NCI-H510A (cell line): ENCODE measurements around the gene C1orf122.
A peak's percentile ranks its signal among the peaks of the same experiment; 100 is the strongest.
"Not testable (repeated sequence)": the region's sequence is repeated elsewhere in the genome, so short reads cannot be mapped to it uniquely, and the experiment has no call there.

ENCODE experiments used
- DNase-seq: peaks from one replicate; lab custom pipeline; 2025; lab: John Stamatoyannopoulos, UW

C1orf122 gene

GRCh38 chr1:37807555-37808368 lies at the start of gene C1orf122, which contains the start of gene YRDC:
TSS of gene C1orf122 (plus strand) at chr1:37807790. CDS start at chr1:37808405, 615 bp downstream.
TSS of gene YRDC (minus strand) at chr1:37808208. CDS start at chr1:37808180, 28 bp downstream.
- peak; percentile 100 for DNase-seq

GRCh38 chr1:37759451-37759850 lies 48.1 kb upstream of the C1orf122 start:
- no peak for DNase-seq

DNA sequence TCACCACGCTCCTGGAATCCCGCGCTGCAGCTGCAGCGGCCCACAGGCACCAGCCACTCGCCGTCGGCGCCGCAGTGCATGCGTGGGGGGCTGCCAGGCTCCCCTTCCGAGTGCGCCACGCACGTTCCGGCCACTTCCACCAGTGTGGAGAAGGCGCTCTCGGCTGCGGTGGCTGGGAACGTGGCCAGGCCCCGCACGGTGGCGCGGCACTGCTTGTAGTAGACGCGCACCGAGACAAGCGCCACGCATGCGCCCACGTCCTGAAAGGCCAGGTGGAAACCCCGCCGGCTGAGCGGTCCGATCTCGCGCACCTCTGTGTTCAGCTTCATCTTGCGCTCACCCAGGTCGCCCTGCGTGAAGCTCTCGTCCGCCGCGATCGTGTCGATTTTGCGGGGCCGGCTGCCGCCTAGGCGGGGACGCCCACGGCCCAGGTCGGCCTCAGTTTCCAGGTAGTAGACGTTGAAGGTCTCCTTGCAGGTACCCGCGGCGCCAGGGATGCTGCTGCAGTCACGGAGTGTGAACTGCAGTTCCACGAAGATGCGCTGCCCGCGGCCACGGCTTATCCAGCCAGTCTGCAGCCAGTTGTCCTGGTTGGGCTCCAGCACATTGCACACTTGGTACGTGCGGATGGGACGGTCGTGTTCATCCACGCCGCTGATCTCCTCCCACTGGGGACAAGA lies 46.0 kb upstream of the C1orf122 start:
- no peak for DNase-seq

DNA sequence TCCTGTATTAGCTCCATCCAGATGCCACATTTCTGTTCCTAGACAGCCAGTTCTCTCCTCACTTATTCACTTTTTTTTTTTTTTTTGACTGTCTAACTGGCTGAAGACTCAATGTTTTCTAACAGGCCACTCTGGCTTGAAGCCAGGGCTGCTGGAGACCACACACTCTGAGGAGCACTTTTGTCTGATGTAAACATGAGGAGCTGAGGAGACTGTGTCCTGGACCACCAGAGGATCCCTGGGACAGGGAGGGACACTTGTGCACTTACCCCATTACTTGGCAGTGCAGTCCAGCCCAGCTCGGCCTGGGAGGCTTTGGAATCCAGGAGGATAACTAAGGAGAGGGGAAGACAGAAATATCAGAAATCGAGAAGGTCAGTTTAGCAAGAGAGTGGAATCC lies 45.1 kb upstream of the C1orf122 start:
- DNase-seq = no peak

GRCh38 chr1:37763791-37764413 lies 43.7 kb upstream of the C1orf122 start:
- no peak for DNase-seq

- peak; percentile 55 for DNase-seq
These were observed 43.2 kb upstream of the C1orf122 start for GRCh38 chr1:37764414-37764825.

DNA sequence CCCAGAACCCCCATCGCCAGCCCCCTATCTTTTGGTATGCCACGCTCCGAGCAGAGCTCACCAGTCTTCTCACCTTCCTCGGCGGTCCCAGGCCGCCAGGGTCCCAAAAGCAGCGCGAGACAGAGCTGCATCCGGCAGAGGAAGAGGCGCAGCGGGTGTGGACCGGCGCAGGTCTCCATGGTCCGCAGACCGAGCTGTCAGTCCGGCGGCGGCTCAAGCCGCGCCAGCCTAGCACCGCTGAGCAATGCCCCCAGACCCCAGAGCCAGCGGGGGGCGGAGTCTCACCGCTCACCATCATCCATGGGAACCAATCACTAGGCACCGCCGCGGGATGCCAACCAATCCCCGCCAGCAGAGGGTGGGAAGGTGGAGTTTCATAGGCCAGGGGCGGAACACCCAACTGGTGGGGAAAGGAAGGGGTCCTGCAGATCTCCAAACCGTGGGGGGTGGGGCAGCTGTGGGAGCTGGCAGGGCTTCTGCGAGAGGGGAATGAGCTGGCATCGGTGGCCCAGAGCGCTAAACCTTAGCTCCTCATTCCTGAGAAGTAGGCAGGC lies 42.6 kb upstream of the C1orf122 start, which contains the start of gene EPHA10:
TSS of gene EPHA10 (minus strand) at position 233 of the 554 bp plus-strand sequence. CDS start at position 179, 54 bp downstream.
- peak; percentile 99 for DNase-seq

DNA sequence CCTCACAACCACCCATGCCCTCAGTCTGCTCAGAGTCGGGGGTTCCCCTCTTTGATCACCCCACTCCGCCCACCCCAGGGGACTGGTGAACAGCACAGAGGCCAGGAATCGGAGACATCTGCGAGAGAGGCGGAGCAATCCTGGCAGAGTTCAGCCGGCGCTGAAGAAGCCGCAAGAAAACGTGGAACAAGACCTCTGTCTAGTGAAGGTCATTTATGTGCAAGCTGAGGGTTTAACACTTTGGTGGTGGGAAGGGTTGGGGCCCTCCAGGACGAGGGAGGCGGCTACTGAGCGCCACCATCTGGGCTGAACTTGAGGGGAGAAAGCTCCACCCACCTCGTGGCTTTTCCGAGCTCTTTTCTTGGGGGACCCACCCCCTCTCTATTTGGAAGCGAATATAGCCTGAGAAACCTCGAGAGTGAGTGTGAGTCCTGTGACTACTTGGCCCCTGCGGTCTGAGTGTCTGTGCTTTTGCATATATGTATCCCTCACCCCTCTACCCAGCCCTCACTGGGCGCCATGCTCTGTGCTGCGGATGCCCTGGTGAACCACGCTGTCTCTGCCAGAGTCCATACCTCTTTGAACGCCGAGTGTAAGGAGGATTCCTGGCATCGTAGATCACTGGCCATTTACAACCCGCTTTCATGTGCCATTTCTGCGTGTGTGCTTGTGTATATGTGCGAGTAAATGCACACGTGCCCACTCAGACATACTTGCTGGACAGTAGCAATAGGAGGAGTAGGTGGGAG lies 41.5 kb upstream of the C1orf122 start:
- DNase-seq = peak; percentile 95

GRCh38 chr1:37767488-37767887 lies 40.1 kb upstream of the C1orf122 start:
- no peak for DNase-seq

GRCh38 chr1:37771440-37771839 lies 36.1 kb upstream of the C1orf122 start:
- DNase-seq = not testable (repeated sequence)

GRCh38 chr1:37776946-37777516 lies 30.6 kb upstream of the C1orf122 start:
- DNase-seq = no peak

DNA sequence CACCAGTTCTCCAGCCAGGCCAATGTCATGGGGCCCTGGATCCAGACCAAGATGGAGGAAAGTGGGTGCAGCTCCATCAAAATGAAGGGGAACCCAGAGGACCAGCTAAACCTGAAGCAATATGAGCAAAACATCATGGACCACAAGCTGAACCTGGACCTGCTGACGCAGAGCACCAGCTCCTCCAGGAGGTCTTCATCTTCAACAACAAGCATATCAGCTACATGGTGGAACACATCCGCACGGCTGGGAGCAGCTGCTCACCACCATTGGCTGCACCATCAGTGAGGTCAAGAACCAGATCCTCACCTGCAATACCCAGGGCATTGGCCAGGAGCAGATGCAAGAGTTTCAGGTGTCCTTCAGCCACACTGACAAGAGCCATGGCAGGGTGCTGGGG lies 28.9 kb upstream of the C1orf122 start:
- no peak for DNase-seq

GRCh38 chr1:37782491-37782890 lies 25.1 kb upstream of the C1orf122 start:
- no peak for DNase-seq

- DNase-seq = peak; percentile 83
These were observed 14.5 kb upstream of the C1orf122 start for GRCh38 chr1:37792943-37793686.

GRCh38 chr1:37793773-37794371 lies 13.7 kb upstream of the C1orf122 start, which contains the start of gene MANEAL:
TSS of gene MANEAL (plus strand) at chr1:37793847. CDS start at chr1:37794183, 336 bp downstream.
- peak; percentile 99 for DNase-seq

DNA sequence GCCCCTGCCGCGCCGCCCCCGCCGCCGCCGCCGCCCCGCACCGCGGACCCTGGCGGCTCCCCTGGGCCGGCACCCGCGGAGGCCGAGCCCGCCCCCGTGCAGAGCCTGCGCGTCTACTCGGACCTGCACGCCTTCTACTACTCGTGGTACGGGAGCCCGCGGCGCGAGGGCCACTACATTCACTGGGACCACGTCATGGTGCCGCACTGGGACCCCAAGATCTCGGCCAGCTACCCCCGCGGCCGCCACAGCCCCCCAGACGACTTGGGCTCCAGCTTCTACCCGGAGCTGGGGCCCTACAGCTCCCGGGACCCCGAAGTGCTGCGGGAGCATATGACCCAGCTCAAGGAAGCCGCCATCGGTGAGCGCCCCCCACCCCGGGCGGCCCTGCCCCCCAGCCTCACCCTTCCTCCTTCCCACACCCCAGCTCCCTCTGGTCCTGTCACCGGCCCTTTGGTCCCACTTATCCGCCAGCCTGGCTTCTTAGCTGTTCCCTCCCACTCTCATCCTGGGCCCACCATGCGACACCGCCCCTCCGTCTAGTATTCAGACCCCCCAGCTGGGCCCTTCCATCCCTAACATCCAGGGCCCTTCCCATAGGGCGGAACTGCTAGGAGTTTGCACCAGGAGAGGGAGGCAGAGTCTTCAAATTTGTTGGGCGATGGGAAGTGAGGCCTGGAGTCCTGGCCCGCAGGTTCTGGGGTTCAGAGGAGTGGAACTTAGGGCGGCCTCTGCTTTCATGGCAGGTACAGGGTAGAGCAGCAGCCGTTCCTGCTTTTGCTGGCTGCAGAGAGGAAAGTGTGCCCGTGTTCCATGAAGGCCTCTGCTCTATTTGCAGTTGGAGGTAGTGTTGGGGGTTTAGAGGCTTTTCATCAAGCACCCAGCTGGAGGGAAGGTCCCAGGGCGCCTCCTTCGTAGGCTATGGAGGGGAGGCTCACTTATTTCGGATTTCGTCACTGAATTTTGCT lies 12.9 kb upstream of the C1orf122 start:
- peak; percentile 91 for DNase-seq

DNA sequence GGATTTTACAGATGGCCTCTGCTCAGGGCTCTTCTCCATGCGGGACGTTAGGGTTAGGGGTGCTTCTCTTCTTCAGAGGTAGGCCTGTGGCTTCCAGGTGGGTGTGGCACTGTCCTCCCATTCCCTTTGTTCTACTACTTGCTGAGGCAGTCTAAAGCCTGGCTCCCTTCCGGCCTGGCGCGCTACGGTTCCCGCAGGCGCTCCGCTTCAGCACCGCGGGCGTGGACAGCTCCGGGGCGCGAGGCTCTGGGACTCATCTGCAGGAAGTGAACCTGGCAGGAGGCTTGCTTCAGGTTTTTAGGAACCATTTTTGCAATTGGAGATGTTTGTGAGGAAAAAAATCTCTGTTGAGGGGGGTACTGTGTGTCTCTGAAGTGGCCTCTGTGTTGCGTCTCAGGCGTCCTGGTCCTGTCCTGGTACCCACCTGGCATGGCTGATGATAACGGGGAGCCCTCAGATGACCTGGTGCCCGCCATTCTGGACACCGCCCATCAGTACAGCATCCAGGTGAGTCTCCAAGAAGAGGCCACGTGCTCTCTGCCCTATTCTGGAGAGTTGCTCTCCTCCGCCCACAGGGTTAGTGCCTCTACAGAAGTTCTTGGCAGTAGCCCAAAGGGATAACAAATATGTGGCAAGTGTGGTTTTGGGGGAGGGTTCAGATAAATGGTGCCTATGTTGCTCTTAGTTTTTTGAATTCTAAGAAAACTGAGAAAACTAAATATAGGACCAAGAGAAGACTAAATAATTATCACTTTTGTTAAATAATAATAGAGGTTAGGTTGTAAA lies 12.1 kb upstream of the C1orf122 start:
- peak; percentile 95 for DNase-seq
